ENCODE results near the gene FAF1.
A peak's percentile ranks its signal among the peaks of the same experiment; 100 is the strongest.
"Not testable (repeated sequence)": the region's sequence is repeated elsewhere in the genome, so short reads cannot be mapped to it uniquely, and the experiment has no call there.

FAF1 gene

DNA sequence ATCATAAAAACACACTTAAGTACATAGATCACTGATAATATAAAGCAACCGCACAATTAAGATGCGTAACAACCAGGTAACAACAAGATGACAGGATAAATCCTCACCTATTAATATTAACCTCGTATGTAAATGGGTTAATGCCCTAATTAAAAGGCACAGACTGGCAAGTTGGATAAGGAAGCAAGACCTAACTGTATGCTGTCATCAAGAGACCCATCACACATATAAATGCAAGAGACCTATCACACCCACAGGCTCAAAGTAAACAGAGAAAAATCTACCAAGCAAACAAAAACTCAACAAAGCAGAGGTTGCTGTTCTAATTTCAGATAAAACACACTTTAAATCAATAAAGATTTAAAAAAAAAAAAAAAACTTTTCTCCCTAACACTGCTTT lies 151.8 kb downstream of the FAF1 start:
- H3K9me3 ChIP-seq (ENCODE audit: control insufficient read depth in 1 of 2, low read length in 2 of 2): peaks cover 0 to 18% of the 10 kb centered on the region in 2 donors

DNA sequence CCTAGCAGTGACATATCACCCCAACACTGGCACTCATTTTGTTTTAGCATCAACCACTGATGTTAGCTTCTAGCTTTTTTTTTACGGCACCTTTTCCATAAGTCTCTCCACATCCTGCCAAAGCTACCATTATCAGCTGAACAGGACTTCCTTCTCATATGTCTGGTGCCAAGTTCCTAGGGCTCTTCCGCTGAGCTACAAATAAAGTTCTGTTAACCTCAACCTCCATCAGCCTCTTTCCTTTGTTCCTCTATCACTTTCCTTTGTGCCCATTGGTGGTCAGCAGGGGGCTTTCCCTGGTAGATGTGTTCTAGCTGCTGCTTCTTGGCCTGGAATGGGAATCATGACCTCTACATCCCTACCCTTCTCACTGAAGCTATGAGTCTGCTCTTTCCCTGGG lies 163.8 kb downstream of the FAF1 start:
- no peaks in the 10 kb centered on the region for H3K27me3 ChIP-seq (ENCODE audit: control insufficient read depth in 1 of 2, insufficient read depth in 2 of 2, low read length in 2 of 2)
- no peaks in the 10 kb centered on the region for H3K4me1 ChIP-seq (ENCODE audit: control insufficient read depth in 1 of 2, insufficient read depth in 2 of 2, low read length in 2 of 2)
- H3K36me3 ChIP-seq (ENCODE audit: control insufficient read depth in 1 of 2, insufficient read depth in 2 of 2, low read length in 2 of 2): no peaks in the 10 kb centered on the region
- H3K9ac ChIP-seq (ENCODE audit: low read depth in 1 of 2, low read length in 2 of 2): no peak overlapping the region
- no peak overlapping the region for H3K27ac ChIP-seq (ENCODE audit: low read depth, low read length)
- H3K9me3 ChIP-seq (ENCODE audit: control insufficient read depth in 1 of 2, low read length in 2 of 2): no peaks in the 10 kb centered on the region
- no peak overlapping the region for H3K4me3 ChIP-seq (ENCODE audit: low read depth in 1 of 2, low read length in 2 of 2)

More for the DNA sequence above, 151.8 kb downstream of the FAF1 start:
- Histone ChIP-seq H3K4me1 (ENCODE audit: control insufficient read depth in 1 of 2, insufficient read depth in 2 of 2, low read length in 2 of 2) (no peaks in the 10 kb centered on the region), H3K27me3 (ENCODE audit: control insufficient read depth in 1 of 2, insufficient read depth in 2 of 2, low read length in 2 of 2) (no peaks in the 10 kb centered on the region), H3K27ac (ENCODE audit: low read depth, low read length) (no peak overlapping the region), H3K9ac (ENCODE audit: low read depth in 1 of 2, low read length in 2 of 2) (no peak overlapping the region), H3K4me3 (ENCODE audit: low read depth in 1 of 2, low read length in 2 of 2) (no peak overlapping the region), H3K36me3 (ENCODE audit: control insufficient read depth in 1 of 2, insufficient read depth in 2 of 2, low read length in 2 of 2) (peaks cover 0 to 2% of the 10 kb centered on the region in 2 donors)

GRCh38 chr1:50793521-50793920 lies 166.5 kb downstream of the FAF1 start:
- Histone ChIP-seq H3K36me3 (ENCODE audit: control insufficient read depth in 1 of 2, insufficient read depth in 2 of 2, low read length in 2 of 2) (no peaks in the 10 kb centered on the region), H3K27ac (ENCODE audit: low read depth, low read length) (no peak overlapping the region), H3K4me3 (ENCODE audit: low read depth in 1 of 2, low read length in 2 of 2) (no peak overlapping the region), H3K9ac (ENCODE audit: low read depth in 1 of 2, low read length in 2 of 2) (no peak overlapping the region), H3K9me3 (ENCODE audit: control insufficient read depth in 1 of 2, low read length in 2 of 2) (no peaks in the 10 kb centered on the region), H3K4me1 (ENCODE audit: control insufficient read depth in 1 of 2, insufficient read depth in 2 of 2, low read length in 2 of 2) (no peaks in the 10 kb centered on the region), H3K27me3 (ENCODE audit: control insufficient read depth in 1 of 2, insufficient read depth in 2 of 2, low read length in 2 of 2) (no peaks in the 10 kb centered on the region)

GRCh38 chr1:50787266-50787665 lies 172.8 kb downstream of the FAF1 start:
- H3K4me3 ChIP-seq (ENCODE audit: low read depth in 1 of 2, low read length in 2 of 2): no peak overlapping the region
- no peak overlapping the region for H3K27ac ChIP-seq (ENCODE audit: low read depth, low read length)
- no peak overlapping the region for H3K9ac ChIP-seq (ENCODE audit: low read depth in 1 of 2, low read length in 2 of 2)
- no peaks in the 10 kb centered on the region for H3K4me1 ChIP-seq (ENCODE audit: control insufficient read depth in 1 of 2, insufficient read depth in 2 of 2, low read length in 2 of 2)
- peaks cover 0 to 5% of the 10 kb centered on the region in 2 donors for H3K36me3 ChIP-seq (ENCODE audit: control insufficient read depth in 1 of 2, insufficient read depth in 2 of 2, low read length in 2 of 2)
- no peaks in the 10 kb centered on the region for H3K9me3 ChIP-seq (ENCODE audit: control insufficient read depth in 1 of 2, low read length in 2 of 2)
- no peaks in the 10 kb centered on the region for H3K27me3 ChIP-seq (ENCODE audit: control insufficient read depth in 1 of 2, insufficient read depth in 2 of 2, low read length in 2 of 2)

DNA sequence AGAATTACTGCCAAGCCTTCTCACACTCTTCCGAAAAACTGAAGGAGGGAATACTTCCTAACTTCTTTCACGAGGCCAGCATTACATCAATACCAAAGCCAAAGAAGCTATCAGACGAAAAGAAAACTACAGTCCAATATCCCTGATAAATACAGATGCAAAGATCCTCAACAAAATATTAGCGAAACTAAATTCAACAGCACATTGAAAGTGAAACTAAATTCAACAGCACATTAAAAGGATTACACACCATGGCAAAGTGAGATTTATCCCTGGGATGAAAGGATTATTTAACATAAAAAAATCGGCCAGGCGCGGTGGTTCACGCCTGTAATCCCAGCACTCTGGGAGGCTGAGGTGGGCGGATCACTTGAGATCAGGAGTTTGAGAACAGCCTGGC lies 176.8 kb downstream of the FAF1 start:
- peak overlapping the region in 1 of 2 donors; percentile 3 for H3K4me3 ChIP-seq (ENCODE audit: low read depth in 1 of 2, low read length in 2 of 2)
- no peaks in the 10 kb centered on the region for H3K4me1 ChIP-seq (ENCODE audit: control insufficient read depth in 1 of 2, insufficient read depth in 2 of 2, low read length in 2 of 2)
- peaks cover 12 to 17% of the 10 kb centered on the region in 2 donors for H3K36me3 ChIP-seq (ENCODE audit: control insufficient read depth in 1 of 2, insufficient read depth in 2 of 2, low read length in 2 of 2)
- H3K27me3 ChIP-seq (ENCODE audit: control insufficient read depth in 1 of 2, insufficient read depth in 2 of 2, low read length in 2 of 2): no peaks in the 10 kb centered on the region
- H3K27ac ChIP-seq (ENCODE audit: low read depth, low read length): no peak overlapping the region
- no peaks in the 10 kb centered on the region for H3K9me3 ChIP-seq (ENCODE audit: control insufficient read depth in 1 of 2, low read length in 2 of 2)
- no peak overlapping the region for H3K9ac ChIP-seq (ENCODE audit: low read depth in 1 of 2, low read length in 2 of 2)

GRCh38 chr1:50780797-50781196 lies 179.3 kb downstream of the FAF1 start:
- Histone ChIP-seq H3K4me3 (ENCODE audit: low read depth in 1 of 2, low read length in 2 of 2) (no peak overlapping the region), H3K27me3 (ENCODE audit: control insufficient read depth in 1 of 2, insufficient read depth in 2 of 2, low read length in 2 of 2) (no peaks in the 10 kb centered on the region), H3K9me3 (ENCODE audit: control insufficient read depth in 1 of 2, low read length in 2 of 2) (no peaks in the 10 kb centered on the region), H3K36me3 (ENCODE audit: control insufficient read depth in 1 of 2, insufficient read depth in 2 of 2, low read length in 2 of 2) (peaks cover 12% of the 10 kb centered on the region in 2 donors), H3K9ac (ENCODE audit: low read depth in 1 of 2, low read length in 2 of 2) (no peak overlapping the region), H3K27ac (ENCODE audit: low read depth, low read length) (no peak overlapping the region), H3K4me1 (ENCODE audit: control insufficient read depth in 1 of 2, insufficient read depth in 2 of 2, low read length in 2 of 2) (no peaks in the 10 kb centered on the region)

GRCh38 chr1:50779801-50780200 lies 180.3 kb downstream of the FAF1 start:
- H3K9me3 ChIP-seq (ENCODE audit: control insufficient read depth in 1 of 2, low read length in 2 of 2): no peaks in the 10 kb centered on the region
- H3K4me1 ChIP-seq (ENCODE audit: control insufficient read depth in 1 of 2, insufficient read depth in 2 of 2, low read length in 2 of 2): no peaks in the 10 kb centered on the region
- no peak overlapping the region for H3K4me3 ChIP-seq (ENCODE audit: low read depth in 1 of 2, low read length in 2 of 2)
- no peaks in the 10 kb centered on the region for H3K27me3 ChIP-seq (ENCODE audit: control insufficient read depth in 1 of 2, insufficient read depth in 2 of 2, low read length in 2 of 2)
- H3K9ac ChIP-seq (ENCODE audit: low read depth in 1 of 2, low read length in 2 of 2): no peak overlapping the region
- peaks cover 12% of the 10 kb centered on the region in 2 donors for H3K36me3 ChIP-seq (ENCODE audit: control insufficient read depth in 1 of 2, insufficient read depth in 2 of 2, low read length in 2 of 2)
- H3K27ac ChIP-seq (ENCODE audit: low read depth, low read length): no peak overlapping the region

DNA sequence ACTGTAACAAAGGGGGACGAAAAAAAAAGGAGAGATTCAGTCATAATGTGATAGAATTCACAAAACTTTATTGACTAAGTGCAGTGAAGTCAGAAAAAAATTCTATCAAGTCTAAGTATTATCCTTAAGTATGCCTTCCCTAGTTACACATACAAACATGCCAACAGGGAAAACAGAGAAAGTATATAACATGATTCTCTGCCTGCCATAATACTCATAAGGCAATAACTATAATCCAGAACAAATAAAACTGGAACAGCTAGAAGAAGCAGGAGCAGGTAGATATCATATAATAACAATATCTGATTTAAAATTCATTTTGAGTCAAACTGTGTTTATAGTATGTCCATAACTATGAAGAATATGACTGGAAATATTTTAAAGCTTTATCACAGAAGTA lies 184.3 kb downstream of the FAF1 start:
- Histone ChIP-seq H3K27me3 (ENCODE audit: control insufficient read depth in 1 of 2, insufficient read depth in 2 of 2, low read length in 2 of 2) (no peaks in the 10 kb centered on the region), H3K27ac (ENCODE audit: low read depth, low read length) (no peak overlapping the region)

GRCh38 chr1:50774759-50775351 lies 185.2 kb downstream of the FAF1 start:
- Histone ChIP-seq H3K4me3 (ENCODE audit: low read depth in 1 of 2, low read length in 2 of 2) (no peak overlapping the region), H3K4me1 (ENCODE audit: control insufficient read depth in 1 of 2, insufficient read depth in 2 of 2, low read length in 2 of 2) (no peaks in the 10 kb centered on the region), H3K9me3 (ENCODE audit: control insufficient read depth in 1 of 2, low read length in 2 of 2) (no peaks in the 10 kb centered on the region), H3K9ac (ENCODE audit: low read depth in 1 of 2, low read length in 2 of 2) (no peak overlapping the region), H3K27ac (ENCODE audit: low read depth, low read length) (no peak overlapping the region), H3K36me3 (ENCODE audit: control insufficient read depth in 1 of 2, insufficient read depth in 2 of 2, low read length in 2 of 2) (peaks cover 0 to under 1% of the 10 kb centered on the region in 2 donors), H3K27me3 (ENCODE audit: control insufficient read depth in 1 of 2, insufficient read depth in 2 of 2, low read length in 2 of 2) (no peaks in the 10 kb centered on the region)

More for the DNA sequence above, 184.3 kb downstream of the FAF1 start:
- H3K36me3 ChIP-seq (ENCODE audit: control insufficient read depth in 1 of 2, insufficient read depth in 2 of 2, low read length in 2 of 2): peaks cover 8 to 9% of the 10 kb centered on the region in 2 donors
- no peaks in the 10 kb centered on the region for H3K9me3 ChIP-seq (ENCODE audit: control insufficient read depth in 1 of 2, low read length in 2 of 2)
- H3K9ac ChIP-seq (ENCODE audit: low read depth in 1 of 2, low read length in 2 of 2): no peak overlapping the region
- H3K4me3 ChIP-seq (ENCODE audit: low read depth in 1 of 2, low read length in 2 of 2): no peak overlapping the region
- H3K4me1 ChIP-seq (ENCODE audit: control insufficient read depth in 1 of 2, insufficient read depth in 2 of 2, low read length in 2 of 2): no peaks in the 10 kb centered on the region

DNA sequence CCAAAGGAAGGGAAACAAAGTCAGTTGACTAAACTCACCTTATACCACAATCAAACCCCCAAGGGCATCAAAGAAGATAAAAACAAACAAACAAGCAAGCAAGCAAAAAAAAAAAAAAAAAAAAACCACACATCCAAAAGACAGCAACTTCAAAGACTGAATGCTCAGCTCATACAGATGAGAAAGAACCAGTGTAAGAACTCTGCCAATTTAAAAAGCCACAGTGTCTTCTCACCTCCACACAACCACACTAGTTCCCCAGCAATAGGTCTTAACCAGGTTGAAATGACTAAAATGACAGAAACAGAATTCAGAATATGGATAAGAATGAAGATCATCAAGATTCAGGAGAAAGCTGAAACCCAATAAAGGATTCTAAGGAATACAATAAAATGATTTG lies 193.4 kb downstream of the FAF1 start:
- no peak overlapping the region for H3K9ac ChIP-seq (ENCODE audit: low read depth in 1 of 2, low read length in 2 of 2)
- H3K4me3 ChIP-seq (ENCODE audit: low read depth in 1 of 2, low read length in 2 of 2): no peak overlapping the region
- no peaks in the 10 kb centered on the region for H3K4me1 ChIP-seq (ENCODE audit: control insufficient read depth in 1 of 2, insufficient read depth in 2 of 2, low read length in 2 of 2)
- H3K27ac ChIP-seq (ENCODE audit: low read depth, low read length): no peak overlapping the region
- no peaks in the 10 kb centered on the region for H3K9me3 ChIP-seq (ENCODE audit: control insufficient read depth in 1 of 2, low read length in 2 of 2)
- H3K27me3 ChIP-seq (ENCODE audit: control insufficient read depth in 1 of 2, insufficient read depth in 2 of 2, low read length in 2 of 2): no peaks in the 10 kb centered on the region
- no peaks in the 10 kb centered on the region for H3K36me3 ChIP-seq (ENCODE audit: control insufficient read depth in 1 of 2, insufficient read depth in 2 of 2, low read length in 2 of 2)

- H3K9ac ChIP-seq (ENCODE audit: low read depth in 1 of 2, low read length in 2 of 2); H3K27ac ChIP-seq (ENCODE audit: low read depth, low read length); H3K4me1 ChIP-seq (ENCODE audit: control insufficient read depth in 1 of 2, insufficient read depth in 2 of 2, low read length in 2 of 2); H3K27me3 ChIP-seq (ENCODE audit: control insufficient read depth in 1 of 2, insufficient read depth in 2 of 2, low read length in 2 of 2); H3K4me3 ChIP-seq (ENCODE audit: low read depth in 1 of 2, low read length in 2 of 2); H3K36me3 ChIP-seq (ENCODE audit: control insufficient read depth in 1 of 2, insufficient read depth in 2 of 2, low read length in 2 of 2); H3K9me3 ChIP-seq (ENCODE audit: control insufficient read depth in 1 of 2, low read length in 2 of 2): not testable (repeated sequence)
Observed at GRCh38 chr1:50756543-50756942, 203.5 kb downstream of the FAF1 start.

All from duodenal mucosa (tissue), 2 donors.